Measurements from ENCODE around the gene MYO5A.

The MYO5A gene

GRCh38 chr15:52281085-52282035 lies 247.3 kb downstream of the MYO5A start:
- no peak for DNase-seq

- no peak for DNase-seq
Measured at GRCh38 chr15:52280326-52281084, 248.2 kb downstream of the MYO5A start.

- DNase-seq: no peak
Measured at GRCh38 chr15:52278636-52279367, 249.9 kb downstream of the MYO5A start.

GRCh38 chr15:52278135-52278534 lies 250.5 kb downstream of the MYO5A start:
- no peak for DNase-seq

GRCh38 chr15:52277575-52277974 lies 251.1 kb downstream of the MYO5A start:
- no peak for DNase-seq

- no peak for DNase-seq
Measured at GRCh38 chr15:52276256-52276770, 252.4 kb downstream of the MYO5A start.

- no peak for DNase-seq
Measured at GRCh38 chr15:52263563-52264282, 265.0 kb downstream of the MYO5A start.

GRCh38 chr15:52262364-52262763 lies 266.3 kb downstream of the MYO5A start:
- no peak for DNase-seq

GRCh38 chr15:52261498-52262242 lies 267.0 kb downstream of the MYO5A start:
- DNase-seq: no peak

- no peak for DNase-seq
Measured at GRCh38 chr15:52261026-52261425, 267.7 kb downstream of the MYO5A start.

GRCh38 chr15:52259503-52259902 lies 269.2 kb downstream of the MYO5A start:
- no peak for DNase-seq

- no peak for DNase-seq
Measured at GRCh38 chr15:52258461-52258860, 270.2 kb downstream of the MYO5A start.

GRCh38 chr15:52257734-52258062 lies 271.0 kb downstream of the MYO5A start:
- DNase-seq: no peak

Data from NCI-H1694 (cell line).